Measurements from ENCODE around the gene MINDY1.

The MINDY1 gene

DNA sequence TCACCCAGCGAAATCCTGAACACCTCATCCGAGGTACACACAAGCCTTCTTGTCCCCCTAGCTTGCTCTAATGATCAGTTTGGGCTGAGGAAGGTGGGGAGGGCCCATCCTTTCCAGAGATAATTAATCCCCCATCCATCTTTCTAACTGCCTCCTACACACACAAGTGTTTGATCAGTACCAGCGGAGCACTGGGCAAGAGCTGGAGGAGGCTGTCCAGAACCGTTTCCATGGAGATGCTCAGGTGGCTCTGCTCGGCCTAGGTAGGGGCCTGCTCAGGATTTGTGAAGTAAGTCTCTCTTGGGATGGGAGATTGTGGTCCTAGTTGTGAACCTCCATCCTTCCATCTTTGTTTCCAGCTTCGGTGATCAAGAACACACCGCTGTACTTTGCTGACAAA is 18.8 kb downstream of the MINDY1 start:
- in situ Hi-C loops (cut with HindIII; ENCODE audit: low sequenced_read_pairs), result no loop called here

DNA sequence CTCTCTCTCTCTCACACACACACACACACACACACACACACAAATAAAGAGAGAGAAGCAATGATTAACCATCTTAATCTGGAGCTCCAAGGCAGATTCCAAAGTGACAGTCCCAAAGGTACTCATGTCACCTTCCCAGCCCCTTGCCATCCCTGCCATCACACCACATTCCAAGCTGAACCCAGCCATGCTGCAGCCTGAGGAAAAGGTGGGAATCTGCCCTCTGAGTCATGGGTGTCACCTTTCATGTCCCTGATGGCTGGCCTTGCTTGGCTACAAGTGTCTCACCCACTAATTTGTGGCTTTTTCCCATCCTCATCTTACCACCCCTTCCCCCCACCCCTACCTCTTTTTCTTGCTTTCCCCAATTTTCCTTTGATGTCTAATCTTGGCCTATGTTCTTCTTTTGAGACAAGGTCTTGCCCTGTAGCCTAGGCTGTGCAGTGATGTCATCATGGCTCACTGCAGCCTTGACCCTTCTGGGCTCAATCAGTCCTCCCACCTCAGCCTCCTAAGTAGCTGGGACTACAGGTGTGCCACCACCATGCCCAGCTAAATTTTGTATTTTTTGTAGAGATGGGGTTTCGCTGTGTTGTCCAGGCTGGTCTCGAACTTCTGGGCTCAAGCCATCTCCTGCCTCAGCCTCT is 21.4 kb downstream of the MINDY1 start:
- in situ Hi-C loops (cut with HindIII; ENCODE audit: low sequenced_read_pairs), result no loop called here

DNA sequence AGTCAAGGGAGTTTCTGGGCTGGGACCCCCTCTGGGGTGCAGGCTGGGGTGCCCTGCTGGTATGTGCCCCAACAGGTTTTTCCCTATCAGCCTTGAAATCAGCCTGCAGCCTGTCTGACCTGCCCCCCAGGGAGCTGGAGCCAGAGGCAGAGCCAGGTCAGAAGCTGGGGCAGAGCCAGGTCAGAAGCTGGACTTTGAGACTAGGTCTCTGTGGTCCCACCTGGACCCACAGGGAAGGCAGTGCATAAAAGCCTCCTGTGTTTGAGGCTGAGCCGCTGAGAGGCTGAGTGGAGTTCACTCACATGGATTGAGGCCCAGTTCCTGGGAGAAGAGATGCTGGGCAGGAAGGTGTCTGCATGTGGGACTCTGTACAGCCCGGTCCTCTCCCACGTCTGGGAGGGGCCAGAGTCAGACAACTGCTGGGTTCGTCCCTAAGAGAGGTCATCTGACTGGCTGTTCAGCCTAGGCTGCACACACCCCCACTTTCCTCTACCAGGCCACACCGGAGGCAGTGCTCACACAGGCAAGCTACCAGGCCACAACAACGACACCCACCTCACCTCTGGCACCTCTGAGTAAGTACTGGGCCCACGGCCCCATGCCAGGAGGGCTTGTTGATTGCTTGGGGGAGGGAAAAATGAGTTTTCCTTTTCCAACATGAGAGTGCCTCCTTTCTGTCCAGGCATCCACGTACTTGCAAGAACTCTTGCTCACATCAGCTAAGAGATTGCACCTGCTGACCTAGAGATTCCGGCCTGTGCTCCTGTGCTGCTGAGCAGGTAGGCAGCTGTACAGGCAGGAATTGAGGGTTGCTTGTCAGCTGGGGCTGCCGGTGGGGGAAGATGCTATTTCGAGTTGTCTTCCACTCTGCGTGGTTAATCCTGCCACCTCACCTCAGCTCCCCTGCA is 24.6 kb downstream of the MINDY1 start, which contains the start of gene ANXA9:
Gene ANXA9 (plus strand): TSS at position 488 of the 908 bp plus-strand sequence. CDS start 814 bp downstream, outside the sequence.
- in situ Hi-C loops (cut with HindIII; ENCODE audit: low sequenced_read_pairs), result no loop called here

DNA sequence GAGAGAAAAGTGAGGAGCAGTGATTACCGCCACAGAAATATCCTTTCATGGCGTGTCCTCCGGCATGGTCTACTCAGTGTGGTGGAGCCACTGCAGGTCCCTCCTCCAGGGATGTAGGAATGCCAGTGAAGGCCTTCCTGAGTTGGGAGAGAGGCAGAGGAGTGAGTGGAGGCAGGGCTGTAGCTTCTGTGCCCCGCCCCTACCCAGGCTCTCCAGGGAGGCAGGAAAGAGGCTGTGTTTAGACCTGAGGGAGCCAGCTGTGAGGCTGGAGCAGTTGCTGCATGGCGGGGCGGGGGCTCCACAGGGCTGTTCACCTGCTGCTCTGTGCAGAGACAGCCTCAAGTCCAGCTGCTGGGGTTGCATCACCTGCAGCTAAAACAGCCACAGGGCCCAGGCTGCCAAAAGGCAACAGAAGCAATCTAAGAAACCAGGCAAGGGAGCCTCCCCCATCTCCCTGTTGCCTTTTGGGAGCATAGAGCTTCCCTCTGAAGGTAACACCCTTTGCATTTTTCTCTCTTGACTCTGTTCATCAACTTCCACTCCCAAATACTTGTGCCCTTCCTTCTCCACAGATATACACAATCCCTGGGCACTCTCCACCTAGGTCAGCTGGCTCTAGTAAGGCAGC is 25.4 kb downstream of the MINDY1 start:
- in situ Hi-C loops (cut with HindIII; ENCODE audit: low sequenced_read_pairs), result no loop called here

DNA sequence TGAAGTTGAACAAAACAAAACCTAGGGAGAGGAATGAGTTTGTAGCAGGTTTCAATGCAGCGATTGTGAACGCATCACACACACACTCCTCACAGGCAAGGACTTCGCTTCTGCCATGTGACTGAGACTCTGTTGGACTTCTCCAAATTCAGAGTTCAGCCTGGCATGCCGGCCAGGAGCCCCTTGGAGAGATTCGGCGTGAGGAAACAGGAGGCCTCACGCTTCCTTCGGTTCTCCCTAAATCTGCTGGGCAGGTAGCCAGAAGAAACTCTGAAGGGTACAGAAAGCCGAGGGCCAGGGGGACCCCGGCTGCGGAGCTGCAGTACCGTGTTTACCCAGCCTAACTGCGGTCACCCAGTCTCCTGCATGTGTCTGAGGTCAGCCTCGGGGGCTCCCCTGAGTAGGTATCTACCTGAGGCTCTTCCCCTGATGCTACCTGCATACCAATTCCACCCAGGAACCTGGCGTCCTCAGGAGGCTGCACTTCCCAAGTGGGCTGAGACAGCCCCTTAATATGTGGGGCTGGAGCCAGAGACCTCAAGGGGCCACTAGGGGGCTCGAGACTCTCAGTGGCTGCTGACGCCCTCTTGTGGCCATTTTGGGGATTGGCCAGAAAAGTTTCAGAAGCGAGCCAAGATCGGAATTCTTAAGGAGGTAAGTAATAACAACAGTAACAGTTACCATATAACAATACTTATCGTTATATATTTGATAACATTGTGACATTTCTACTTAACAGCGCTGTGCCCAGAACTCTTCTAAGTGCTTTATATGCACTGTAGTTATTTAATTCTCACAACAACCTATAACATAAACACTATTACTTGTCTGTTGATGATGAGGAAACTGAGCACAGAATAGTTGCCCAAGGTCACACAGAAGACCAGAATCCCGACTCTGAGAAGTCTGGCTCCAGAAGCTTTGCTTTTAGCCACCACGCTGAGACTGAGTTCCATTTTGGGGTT is 27.3 kb downstream of the MINDY1 start:
- in situ Hi-C loops (cut with HindIII; ENCODE audit: low sequenced_read_pairs), result no loop called here

DNA sequence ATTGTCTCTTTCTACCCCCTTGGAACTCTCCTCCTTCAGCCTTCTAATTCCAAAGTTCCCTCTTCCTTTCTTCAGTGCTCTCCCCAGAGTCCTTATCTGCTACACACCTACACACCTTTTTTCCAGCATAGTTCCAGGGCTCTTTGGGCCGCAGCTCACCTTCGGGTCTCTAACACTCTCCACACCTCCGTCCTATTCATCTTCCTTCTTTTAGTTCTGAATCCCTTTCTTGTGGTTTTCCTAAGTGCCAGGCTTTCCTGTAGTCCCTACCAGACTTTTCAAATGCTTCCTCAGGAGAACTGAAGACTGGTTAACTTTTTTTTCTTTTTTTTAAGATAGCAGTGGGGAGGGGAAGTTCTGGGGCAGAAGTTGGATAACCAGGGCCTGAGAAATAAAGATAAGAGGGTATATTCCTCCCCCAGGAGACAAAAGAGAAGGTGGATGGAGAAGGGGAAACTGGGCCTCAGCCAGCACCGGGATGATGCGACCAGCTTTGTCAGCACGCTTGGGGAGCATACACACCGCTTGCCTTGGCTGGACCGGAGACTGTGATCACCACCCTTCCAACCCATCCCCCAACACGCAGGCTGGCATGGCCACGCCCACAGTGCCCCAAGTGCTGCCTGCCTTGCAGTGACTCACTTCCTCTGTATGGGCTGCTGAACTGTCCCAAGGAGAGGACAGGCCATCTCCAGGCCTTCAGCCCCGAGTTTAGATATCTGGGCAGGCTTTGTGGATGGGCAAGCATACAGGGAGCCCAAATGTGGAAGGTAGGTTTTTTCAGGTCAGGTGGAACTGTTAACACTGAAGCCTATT is 29.6 kb downstream of the MINDY1 start:
- in situ Hi-C loops (cut with HindIII; ENCODE audit: low sequenced_read_pairs), result no loop called here

DNA sequence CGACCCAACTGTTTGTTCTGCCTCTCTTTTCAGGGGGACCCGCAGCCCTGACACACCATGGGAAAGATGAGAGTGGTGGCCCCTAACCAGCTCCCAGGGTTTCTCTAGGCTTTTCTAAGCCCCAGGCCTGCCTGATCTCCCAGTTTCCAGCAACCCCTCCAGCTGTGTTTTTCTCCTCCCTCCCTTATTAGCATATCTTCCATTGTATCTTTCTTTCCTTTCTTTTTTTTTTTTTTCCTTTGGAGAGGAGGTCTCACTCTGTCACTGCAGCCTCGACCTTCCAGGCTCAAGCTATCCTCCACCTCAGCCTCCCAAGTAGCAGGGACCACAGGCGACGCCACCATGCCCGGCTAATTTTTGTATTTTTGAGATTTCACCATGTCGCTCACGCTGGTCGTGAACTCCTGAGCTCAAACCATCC is 30.3 kb downstream of the MINDY1 start:
- in situ Hi-C loops (cut with HindIII; ENCODE audit: low sequenced_read_pairs), result no loop called here

DNA sequence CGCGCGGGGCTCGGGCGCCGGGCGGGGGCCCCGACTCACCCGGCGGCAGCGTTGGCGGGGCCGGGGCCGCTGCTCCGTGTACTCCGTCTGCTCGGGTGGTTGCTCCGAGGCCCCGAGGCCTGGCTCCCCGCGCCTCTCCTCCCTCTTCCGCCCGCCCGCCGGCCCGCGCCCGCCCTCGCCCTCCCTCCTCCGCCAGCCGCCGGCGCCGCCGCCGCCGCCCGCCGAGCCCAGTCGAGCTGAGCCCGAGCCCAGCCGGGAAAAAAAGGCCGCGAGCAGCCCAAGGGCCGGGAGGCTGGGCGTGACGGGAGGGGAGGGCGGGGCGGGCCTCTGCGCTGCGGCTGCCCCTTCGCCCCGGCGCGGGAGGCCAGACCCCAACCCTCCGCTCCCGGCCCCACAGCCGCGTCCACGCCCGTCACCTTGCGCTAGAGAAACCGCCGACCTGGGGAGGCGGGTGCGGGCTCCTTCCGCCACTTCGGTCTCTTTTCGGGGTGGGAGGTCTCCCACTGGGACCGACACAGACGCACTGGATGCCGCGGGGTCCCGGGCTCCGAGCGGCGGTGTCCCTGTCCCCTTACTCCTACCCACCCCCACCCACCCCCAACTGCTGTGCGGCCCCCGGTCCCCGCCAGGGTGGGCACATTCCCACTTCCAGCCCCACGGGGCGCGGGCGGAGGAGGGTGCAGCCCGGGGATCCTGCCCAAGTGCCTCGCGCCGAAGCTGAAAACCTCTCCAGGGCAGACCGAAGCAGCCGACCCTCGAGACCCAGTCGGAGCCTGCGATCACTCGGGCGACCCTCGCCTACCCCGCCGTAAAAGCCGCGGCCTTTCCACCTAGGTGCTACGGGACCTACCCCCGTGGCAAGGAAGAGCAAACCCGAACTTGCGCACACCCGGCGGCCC is 31.9 kb downstream of the MINDY1 start, which contains the start of gene CERS2:
Gene CERS2 (minus strand): TSS at position 256 of the 899 bp plus-strand sequence. CDS start 5,745 bp downstream, outside the sequence.
- in situ Hi-C loops (cut with HindIII; ENCODE audit: low sequenced_read_pairs), result no loop called here

DNA sequence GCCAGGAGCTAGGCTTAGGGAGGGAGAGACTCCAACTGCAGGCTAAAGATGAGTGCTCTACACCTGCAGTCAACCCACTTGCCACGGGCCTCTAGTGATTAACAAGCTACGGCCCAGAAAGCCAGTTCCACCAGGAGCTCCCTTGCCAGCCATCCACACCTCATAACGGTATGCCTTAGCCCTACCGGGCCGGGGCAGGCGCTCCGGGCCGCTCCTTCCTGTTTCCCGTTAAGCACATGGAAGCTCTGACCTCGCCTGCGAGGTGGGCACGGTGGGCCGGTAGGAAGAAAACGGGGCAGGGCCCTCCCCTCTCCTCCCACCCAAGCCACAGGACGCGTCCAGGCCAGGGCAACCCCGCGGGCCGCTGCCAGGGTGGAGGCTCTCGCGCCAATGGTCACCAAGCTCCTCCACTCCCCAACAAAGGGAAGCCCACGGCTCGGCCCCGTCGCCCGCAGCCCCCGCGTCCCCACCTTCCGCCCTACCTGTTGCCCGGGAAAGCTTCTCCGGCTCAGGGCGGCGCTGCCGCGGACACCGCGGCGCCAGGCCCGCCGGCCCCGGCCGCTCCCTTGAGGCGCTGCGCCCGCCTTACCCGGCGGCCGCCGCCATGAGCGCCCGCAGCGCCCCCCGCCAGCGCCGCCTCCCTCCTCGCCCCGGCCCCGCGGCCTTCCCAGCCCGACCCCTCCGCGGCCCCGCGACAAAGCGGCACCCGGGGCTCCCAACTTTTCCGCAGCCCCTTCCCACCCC is 32.7 kb downstream of the MINDY1 start:
- in situ Hi-C loops (cut with HindIII; ENCODE audit: low sequenced_read_pairs), result no loop called here

DNA sequence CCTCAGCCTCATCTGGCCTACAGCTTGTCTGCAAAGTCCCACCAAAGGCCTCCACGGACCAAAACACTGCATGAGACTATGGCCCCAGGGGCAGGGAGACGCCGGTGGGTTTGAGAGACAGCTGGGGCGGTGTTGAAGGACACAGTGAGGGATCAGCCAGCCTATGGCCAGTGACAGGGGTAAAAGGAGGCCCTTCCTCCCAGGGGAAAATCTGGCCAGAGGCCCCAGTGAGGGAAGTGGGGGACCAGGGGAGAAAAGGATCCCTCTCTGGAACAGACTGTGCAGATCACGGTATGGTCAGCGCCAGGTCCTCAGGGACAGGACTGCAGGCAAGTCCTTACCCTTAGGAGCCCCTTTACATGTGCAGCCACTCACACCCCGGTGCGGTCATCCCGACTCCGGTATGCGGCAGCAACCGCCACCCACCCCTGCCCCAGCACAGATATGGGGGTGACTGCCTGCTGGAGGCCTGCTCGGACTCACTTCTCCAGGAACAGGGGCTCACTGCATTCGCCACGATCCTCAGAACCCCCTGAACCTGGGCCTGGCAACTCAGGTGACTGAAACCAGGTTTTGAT is 33.4 kb downstream of the MINDY1 start:
- in situ Hi-C loops (cut with HindIII; ENCODE audit: low sequenced_read_pairs), result no loop called here

DNA sequence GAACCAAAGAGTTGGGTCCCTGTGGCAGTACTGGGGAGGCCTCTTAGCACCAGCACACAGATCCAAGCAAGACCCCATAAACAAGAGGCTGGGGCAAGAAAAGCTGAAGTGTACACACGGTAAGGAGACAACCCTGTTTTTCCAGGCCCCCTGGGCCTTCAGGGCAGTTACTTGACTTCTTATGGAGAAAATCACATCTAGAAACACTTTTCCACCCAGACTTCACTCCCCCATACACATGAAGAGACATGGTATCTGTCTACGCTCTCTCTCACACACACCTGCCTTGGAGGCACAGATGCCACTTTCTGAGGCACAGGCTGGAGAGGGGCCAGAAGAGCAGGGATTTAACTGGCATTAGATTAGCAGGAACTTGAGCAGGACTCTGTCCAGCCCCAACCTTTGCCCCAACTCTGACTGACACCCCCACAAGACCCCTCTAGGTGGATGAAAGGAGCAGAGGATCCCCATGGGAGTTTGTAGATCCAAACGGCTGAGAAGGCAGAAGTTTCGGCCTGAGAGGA is 34.2 kb downstream of the MINDY1 start:
- in situ Hi-C loops (cut with HindIII; ENCODE audit: low sequenced_read_pairs), result no loop called here

DNA sequence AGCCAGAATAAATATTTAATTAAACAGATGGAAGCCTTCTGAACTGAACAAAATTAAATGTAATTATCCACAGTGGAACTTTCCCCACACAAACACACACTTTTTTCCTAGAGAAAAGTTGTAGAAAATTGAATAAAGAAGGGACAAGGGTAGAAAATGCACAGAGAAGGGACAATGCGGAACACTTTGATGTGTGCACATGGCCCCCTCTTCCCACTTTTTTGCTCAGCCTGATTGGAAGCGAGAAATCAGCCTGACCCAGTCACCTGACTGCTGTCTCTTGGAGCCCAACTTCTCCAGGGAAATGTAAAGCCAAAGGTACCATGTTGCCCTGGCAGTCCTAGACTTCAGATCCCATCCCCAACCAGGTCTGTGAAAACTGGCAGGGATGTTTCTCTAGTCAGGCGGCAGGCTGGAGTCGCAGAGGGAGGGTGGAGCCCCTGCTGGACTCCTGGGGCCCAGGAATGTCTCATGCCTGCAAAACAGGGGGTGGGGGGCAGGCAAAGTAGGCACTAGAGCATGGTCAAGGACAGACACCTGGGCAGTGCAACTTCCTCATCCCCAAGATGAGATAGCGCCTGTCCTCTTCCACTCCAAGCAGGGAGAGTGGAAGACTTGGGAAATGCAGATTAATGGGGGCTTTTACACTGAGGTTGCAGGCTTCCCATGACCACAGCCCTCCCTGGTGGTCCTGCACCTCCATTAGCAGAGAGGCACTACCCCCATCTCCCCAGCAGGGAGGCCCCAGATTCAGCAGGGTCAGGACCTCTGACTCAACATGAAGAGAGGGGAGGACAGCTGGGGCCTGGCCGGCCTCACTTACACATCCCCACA is 34.9 kb downstream of the MINDY1 start:
- in situ Hi-C loops (cut with HindIII; ENCODE audit: low sequenced_read_pairs), result no loop called here

DNA sequence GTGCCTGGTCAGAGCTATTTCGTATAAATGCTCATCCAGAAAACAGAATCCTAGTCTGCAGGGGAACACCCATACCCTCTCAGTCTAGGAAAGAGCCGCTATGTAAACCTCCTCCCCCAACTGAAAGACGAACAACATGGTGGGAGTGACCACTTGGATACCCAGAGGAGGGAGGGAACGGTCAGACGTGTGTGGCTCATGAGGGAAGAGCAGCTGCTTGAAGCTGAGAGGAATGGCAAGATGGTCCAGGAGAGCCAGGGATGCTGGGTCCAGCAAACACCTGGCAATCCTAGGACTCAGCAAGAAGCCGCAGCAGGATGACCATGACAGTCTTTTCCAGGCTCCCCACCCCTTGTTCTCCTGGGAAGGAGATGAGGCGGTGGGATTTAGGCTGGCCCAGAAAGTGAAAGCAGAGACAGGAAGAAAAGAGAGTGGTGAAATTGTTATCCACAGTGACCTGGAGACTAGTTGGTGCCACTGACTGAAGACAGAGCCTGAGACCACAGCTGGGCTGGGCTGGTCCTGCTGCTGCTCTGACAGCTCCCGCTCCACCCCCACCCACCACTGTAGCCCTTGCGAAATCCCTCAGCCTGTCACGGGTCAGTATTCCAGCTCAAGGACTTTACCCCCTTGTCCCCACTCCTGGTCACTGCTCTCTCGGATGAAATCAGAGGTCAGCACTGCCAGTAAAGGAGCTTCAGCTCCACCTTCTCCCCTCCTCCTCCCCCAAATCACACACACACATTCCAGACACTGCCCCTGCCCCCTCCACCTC is 35.7 kb downstream of the MINDY1 start:
- in situ Hi-C loops (cut with HindIII; ENCODE audit: low sequenced_read_pairs), result no loop called here

DNA sequence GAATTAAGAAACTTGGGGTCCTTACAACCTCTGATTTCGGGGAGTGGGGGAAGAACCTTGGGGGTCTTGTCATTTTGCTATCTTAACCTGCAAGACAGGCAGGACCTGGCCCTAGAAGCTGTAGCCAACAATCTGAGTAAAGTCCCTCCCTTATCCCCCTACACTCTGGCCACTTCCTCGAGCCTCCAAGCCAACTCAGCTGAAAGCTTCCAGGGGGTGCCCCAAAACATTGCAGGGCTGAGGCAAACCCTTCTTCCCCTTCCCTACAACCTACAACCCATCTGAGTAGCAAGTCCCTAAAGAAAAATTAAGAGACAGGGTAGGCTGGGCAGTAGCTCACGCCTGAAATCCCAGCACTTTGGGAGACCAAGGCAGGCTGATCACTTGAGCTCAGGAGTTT is 37.1 kb downstream of the MINDY1 start:
- in situ Hi-C loops (cut with HindIII; ENCODE audit: low sequenced_read_pairs), result no loop called here

DNA sequence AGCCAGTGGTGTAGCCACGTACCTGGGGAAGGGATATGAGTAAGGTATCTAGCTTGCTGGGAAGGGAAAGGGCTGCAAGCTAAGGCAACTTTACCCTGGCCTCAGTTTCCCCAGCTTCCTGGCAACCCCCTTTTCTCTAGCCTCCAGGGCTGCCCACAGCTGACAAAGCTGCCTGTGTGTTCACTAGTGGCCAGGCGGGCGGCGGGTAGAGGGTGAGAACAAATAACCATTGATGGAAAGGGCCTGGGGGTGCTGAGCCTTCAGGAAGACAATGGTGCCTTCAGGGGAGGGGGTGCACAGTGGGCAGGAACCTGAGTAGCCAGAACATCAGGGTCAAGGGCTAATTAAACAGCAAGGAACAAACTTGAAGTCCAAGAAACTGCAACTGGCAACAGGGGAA is 38.2 kb downstream of the MINDY1 start:
- in situ Hi-C loops (cut with HindIII; ENCODE audit: low sequenced_read_pairs), result no loop called here

DNA sequence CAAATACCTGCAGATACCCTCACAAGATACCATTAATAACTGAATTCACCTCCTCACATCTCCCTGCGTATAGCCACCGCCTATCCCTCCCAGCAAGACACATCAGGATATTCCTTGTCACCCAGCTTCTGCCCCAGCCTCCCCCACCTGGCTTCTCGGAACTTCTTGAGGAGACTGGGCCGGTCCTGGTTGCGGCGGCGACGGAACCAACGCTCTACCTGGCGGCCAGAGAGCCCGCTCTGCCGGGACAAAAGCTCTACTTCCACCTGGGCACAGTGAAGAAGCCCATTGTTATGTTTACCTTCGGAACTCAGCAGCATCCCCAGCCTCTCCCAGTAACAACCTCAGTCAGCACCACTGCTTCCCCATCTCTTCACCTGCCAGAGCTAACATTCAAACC is 38.8 kb downstream of the MINDY1 start:
- in situ Hi-C loops (cut with HindIII; ENCODE audit: low sequenced_read_pairs), result no loop called here
